Measurements from ENCODE around the gene CARD19. TPM values are rescaled to one million over a fixed set of nuclear protein-coding genes. Genes with fewer than 3 reads are reported as not detected.

The CARD19 gene
- total RNA-seq, 1 experiment from 2014 or later = 54.5 TPM

- TF ChIP-seq, protein P1, sequence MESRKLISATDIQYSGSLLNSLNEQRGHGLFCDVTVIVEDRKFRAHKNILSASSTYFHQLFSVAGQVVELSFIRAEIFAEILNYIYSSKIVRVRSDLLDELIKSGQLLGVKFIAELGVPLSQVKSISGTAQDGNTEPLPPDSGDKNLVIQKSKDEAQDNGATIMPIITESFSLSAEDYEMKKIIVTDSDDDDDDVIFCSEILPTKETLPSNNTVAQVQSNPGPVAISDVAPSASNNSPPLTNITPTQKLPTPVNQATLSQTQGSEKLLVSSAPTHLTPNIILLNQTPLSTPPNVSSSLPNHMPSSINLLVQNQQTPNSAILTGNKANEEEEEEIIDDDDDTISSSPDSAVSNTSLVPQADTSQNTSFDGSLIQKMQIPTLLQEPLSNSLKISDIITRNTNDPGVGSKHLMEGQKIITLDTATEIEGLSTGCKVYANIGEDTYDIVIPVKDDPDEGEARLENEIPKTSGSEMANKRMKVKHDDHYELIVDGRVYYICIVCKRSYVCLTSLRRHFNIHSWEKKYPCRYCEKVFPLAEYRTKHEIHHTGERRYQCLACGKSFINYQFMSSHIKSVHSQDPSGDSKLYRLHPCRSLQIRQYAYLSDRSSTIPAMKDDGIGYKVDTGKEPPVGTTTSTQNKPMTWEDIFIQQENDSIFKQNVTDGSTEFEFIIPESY (IDR thresholded peaks at IDR 0.05; ENCODE audit: extremely low read depth, insufficient replicate concordance, low read length) = no peak
These were observed 19.8 kb upstream of the CARD19 start (continued) for GRCh38 chr9:93076101-93076791.

- Histone ChIP-seq H3K9me2 (ENCODE audit: insufficient read depth) (no peaks in the 10 kb centered on the region), H3K27ac (ENCODE audit: low read depth, low read length) (no peak overlapping the region), H3K4me1 (ENCODE audit: control insufficient read depth in 1 of 2, insufficient read depth in 2 of 2, low read length in 2 of 2) (peaks cover 0 to 1% of the 10 kb centered on the region in 2 experiments; a peak in 1 of 4 replicates), H4K20me1 (ENCODE audit: insufficient read depth) (no peaks in the 10 kb centered on the region), H3K9me3 (ENCODE audit: control insufficient read depth in 1 of 2, insufficient read depth in 1 of 2, low read depth in 1 of 2, low read length in 2 of 2) (no peaks in the 10 kb centered on the region), H3K4me3 (replicated peaks in 1 of 2; ENCODE audit: low read depth in 1 of 2, low read length in 2 of 2) (no peak overlapping the region), H3K79me2 (ENCODE audit: insufficient read depth, low read length) (no peaks in the 10 kb centered on the region), H3K9ac (ENCODE audit: low read length) (no peak overlapping the region), H3K36me3 (ENCODE audit: control insufficient read depth in 1 of 2, insufficient read depth in 2 of 2, low read length in 2 of 2) (no peaks in the 10 kb centered on the region), H3K4me2 (ENCODE audit: low read length) (no peak overlapping the region), H3K27me3 (ENCODE audit: insufficient read depth, low read length) (no peaks in the 10 kb centered on the region), H2AFZ (ENCODE audit: low read depth, low read length, poor library complexity, severe bottlenecking) (no peak overlapping the region)
- RAD21 ChIA-PET (ENCODE audit: low non-redundant PET in 1 of 2, low total read pairs in 2 of 2, uncharacterized antibody in 2 of 2, unreplicated experiment in 2 of 2) = no interaction called here
- no TSS peak for BruUV-seq (replicated peaks)
- no peak for ATAC-seq
- no peak for DNase-seq (ENCODE audit: low read depth, low spot score)
- TF ChIP-seq, protein P1 (IDR thresholded peaks at IDR 0.05; ENCODE audit: extremely low read depth, insufficient replicate concordance, low read length) = no peak
- no peak for TF ChIP-seq SP1 (IDR thresholded peaks at IDR 0.05; ENCODE audit: low read depth)
- no peak for TF ChIP-seq JUND (IDR thresholded peaks at IDR 0.05)
- TF ChIP-seq, protein P2, sequence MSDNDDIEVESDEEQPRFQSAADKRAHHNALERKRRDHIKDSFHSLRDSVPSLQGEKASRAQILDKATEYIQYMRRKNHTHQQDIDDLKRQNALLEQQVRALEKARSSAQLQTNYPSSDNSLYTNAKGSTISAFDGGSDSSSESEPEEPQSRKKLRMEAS (IDR thresholded peaks at IDR 0.05) = no peak
- TF ChIP-seq, protein P3, sequence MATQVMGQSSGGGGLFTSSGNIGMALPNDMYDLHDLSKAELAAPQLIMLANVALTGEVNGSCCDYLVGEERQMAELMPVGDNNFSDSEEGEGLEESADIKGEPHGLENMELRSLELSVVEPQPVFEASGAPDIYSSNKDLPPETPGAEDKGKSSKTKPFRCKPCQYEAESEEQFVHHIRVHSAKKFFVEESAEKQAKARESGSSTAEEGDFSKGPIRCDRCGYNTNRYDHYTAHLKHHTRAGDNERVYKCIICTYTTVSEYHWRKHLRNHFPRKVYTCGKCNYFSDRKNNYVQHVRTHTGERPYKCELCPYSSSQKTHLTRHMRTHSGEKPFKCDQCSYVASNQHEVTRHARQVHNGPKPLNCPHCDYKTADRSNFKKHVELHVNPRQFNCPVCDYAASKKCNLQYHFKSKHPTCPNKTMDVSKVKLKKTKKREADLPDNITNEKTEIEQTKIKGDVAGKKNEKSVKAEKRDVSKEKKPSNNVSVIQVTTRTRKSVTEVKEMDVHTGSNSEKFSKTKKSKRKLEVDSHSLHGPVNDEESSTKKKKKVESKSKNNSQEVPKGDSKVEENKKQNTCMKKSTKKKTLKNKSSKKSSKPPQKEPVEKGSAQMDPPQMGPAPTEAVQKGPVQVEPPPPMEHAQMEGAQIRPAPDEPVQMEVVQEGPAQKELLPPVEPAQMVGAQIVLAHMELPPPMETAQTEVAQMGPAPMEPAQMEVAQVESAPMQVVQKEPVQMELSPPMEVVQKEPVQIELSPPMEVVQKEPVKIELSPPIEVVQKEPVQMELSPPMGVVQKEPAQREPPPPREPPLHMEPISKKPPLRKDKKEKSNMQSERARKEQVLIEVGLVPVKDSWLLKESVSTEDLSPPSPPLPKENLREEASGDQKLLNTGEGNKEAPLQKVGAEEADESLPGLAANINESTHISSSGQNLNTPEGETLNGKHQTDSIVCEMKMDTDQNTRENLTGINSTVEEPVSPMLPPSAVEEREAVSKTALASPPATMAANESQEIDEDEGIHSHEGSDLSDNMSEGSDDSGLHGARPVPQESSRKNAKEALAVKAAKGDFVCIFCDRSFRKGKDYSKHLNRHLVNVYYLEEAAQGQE (IDR thresholded peaks at IDR 0.05; ENCODE audit: low read depth) = no peak
- POLR2A ChIA-PET = no interaction called here
- intact Hi-C loops (cut with micrococcal nuclease) = no loop called here
- CTCF ChIA-PET = no interaction called here
These were observed 19.3 kb upstream of the CARD19 start for GRCh38 chr9:93076792-93077128.
